HepG2 (cell line): ENCODE results near the gene STUM. TPM values are rescaled to one million over a fixed set of nuclear protein-coding genes. Genes with fewer than 3 reads are reported as not detected.

ENCODE experiments used
- ATAC-seq: fragments of 200-7000 bp; cut with Tn5 transposase; 3 replicates; pipeline ENCODE4 v1.9.1; 2020; ENCODE audit warnings: mild to moderate bottlenecking, moderate library complexity
- BruUV-seq: library from RNA; stranded (reverse); fragments of 400-500 nt; replicated peaks from 2 replicates; lab custom pipeline; 2021; lab: Mats Ljungman, UMichigan
- CTCF ChIA-PET: fragments of 300-600 bp; formaldehyde crosslinking; extraction: SDS; loops from one replicate; lab custom pipeline; 2021; ENCODE audit warnings: low total read pairs, inconsistent platforms, low intra/inter-chr PET ratio; lab: Yijun Ruan, JAX
- POLR2A ChIA-PET: fragments of 350-600 bp; sonication (Branson Sonifier 250); formaldehyde crosslinking; loops from one replicate; lab custom pipeline; 2020; ENCODE audit warnings: antibody characterized with exemption, inconsistent platforms; lab: Yijun Ruan, JAX
- DNase-seq: peaks from one replicate; pipeline ENCODE4 v3.0.0-alpha.2; 2015; ENCODE audit warnings: low spot score
- FAIRE-seq: peaks from 3 replicates; lab custom pipeline; 2011; peaks lifted over from hg19 to GRCh38; lab: Jason Lieb, UNC
- H2AFZ ChIP-seq: one replicate; pipeline ENCODE4 v1.6.1; 2011; ENCODE audit warnings: low read length, inconsistent platforms
- H3K27ac ChIP-seq: fragments of 300-600 bp; 3 replicates; pipeline ENCODE4 v1.8.0; 2011; ENCODE audit warnings: mixed run types, mild to moderate bottlenecking, mixed read lengths, low read length, inconsistent platforms; ENCODE audit not compliant: insufficient read depth; ENCODE audit errors: extremely low read length
- H3K27me3 ChIP-seq, 2 experiments: fragments of 200-600 bp in 1 of 2; 2 replicates in 1 of 2; 3 replicates in 1 of 2; pipeline versions ENCODE4 v1.6.0 to v1.8.0; 2011; ENCODE audit warnings: low read length in 2 of 2, mild to moderate bottlenecking in 2 of 2, moderate library complexity in 2 of 2, inconsistent platforms in 1 of 2; ENCODE audit not compliant: insufficient read depth in 2 of 2, control insufficient read depth in 1 of 2
- H3K36me3 ChIP-seq, 2 experiments: fragments of 200-600 bp in 1 of 2; replicated peaks in 1 of 2; 2 replicates in 1 of 2; 3 replicates in 1 of 2; pipeline versions ENCODE4 v1.5.1 to v1.8.0; 2011; ENCODE audit warnings: low read length in 2 of 2, inconsistent platforms in 1 of 2; ENCODE audit not compliant: insufficient read depth in 2 of 2, control insufficient read depth in 1 of 2
- H3K4me1 ChIP-seq: 2 replicates; pipeline ENCODE4 v1.5.1; 2012; ENCODE audit warnings: low read length, inconsistent platforms; ENCODE audit not compliant: insufficient read depth
- H3K4me2 ChIP-seq: 2 replicates; pipeline ENCODE4 v1.6.0; 2011; ENCODE audit warnings: low read depth, low read length, inconsistent platforms
- H3K4me3 ChIP-seq, 3 experiments: fragments of 200-600 bp in 1 of 3; sonication (generic), shearing (Covaris generic) in 1 of 3; replicated peaks in 1 of 3; 2 replicates each; pipeline ENCODE4 v1.5.1; 2011 to 2016; ENCODE audit warnings: low read length in 3 of 3, inconsistent platforms in 2 of 3, low read depth in 2 of 3, mild to moderate bottlenecking in 2 of 3, control low read depth in 1 of 3, mixed read lengths in 1 of 3; ENCODE audit not compliant: insufficient read depth in 1 of 3
- H3K79me2 ChIP-seq: one replicate; pipeline ENCODE4 v1.6.1; 2011; ENCODE audit warnings: low read length, inconsistent platforms; ENCODE audit not compliant: insufficient read depth
- H3K9ac ChIP-seq: 2 replicates; pipeline ENCODE4 v1.6.0; 2011; ENCODE audit warnings: mild to moderate bottlenecking, low read depth, low read length, inconsistent platforms; ENCODE audit not compliant: insufficient read depth
- H3K9me3 ChIP-seq: 2 replicates; pipeline ENCODE4 v1.5.1; 2012; ENCODE audit warnings: mild to moderate bottlenecking, low read length
- H4K20me1 ChIP-seq: 2 replicates; pipeline ENCODE4 v1.6.0; 2011; ENCODE audit warnings: inconsistent platforms, mild to moderate bottlenecking, low read length, moderate library complexity; ENCODE audit not compliant: insufficient read depth
- AHR ChIP-seq: IDR thresholded peaks from 2 replicates; pipeline ENCODE4 v1.6.1; 2018; ENCODE audit warnings: missing genetic modification reagents, missing compliant biosample characterization
- ASH2L ChIP-seq: fragments of 300-600, 200-600 bp; sonication (generic); IDR thresholded peaks from 2 replicates; pipeline ENCODE4 v1.7.0; 2017; ENCODE audit warnings: low read depth, mild to moderate bottlenecking, moderate library complexity, mixed read lengths, low read length; ENCODE audit not compliant: insufficient read length
- HNF4A ChIP-seq: sonication (generic); formaldehyde crosslinking; IDR thresholded peaks from 2 replicates; pipeline ENCODE4 v1.4.0; 2020; ENCODE audit warnings: missing genetic modification reagents
- HOXA5 ChIP-seq: sonication (generic); formaldehyde crosslinking; IDR thresholded peaks from 2 replicates; pipeline ENCODE4 v1.4.0; 2020; ENCODE audit warnings: missing genetic modification reagents
- JARID2 ChIP-seq: sonication (generic); formaldehyde crosslinking; IDR thresholded peaks from 2 replicates; pipeline ENCODE4 v1.8.1; 2023; ENCODE audit warnings: missing genetic modification reagents, inconsistent platforms; ENCODE audit not compliant: insufficient replicate concordance
- SOX5 ChIP-seq: IDR thresholded peaks from 2 replicates; pipeline ENCODE4 v1.6.1; 2016; ENCODE audit warnings: borderline replicate concordance
- ZEB1 ChIP-seq: IDR thresholded peaks from 2 replicates; pipeline ENCODE4 v1.6.1; 2012; ENCODE audit warnings: mild to moderate bottlenecking, low read depth, inconsistent platforms; ENCODE audit not compliant: insufficient replicate concordance
- ZNF367 ChIP-seq: sonication (generic); formaldehyde crosslinking; IDR thresholded peaks from 2 replicates; pipeline ENCODE4 v1.4.0; 2020; ENCODE audit warnings: missing genetic modification reagents, borderline replicate concordance
- ZNF562 ChIP-seq: sonication (generic); formaldehyde crosslinking; IDR thresholded peaks from 2 replicates; pipeline ENCODE4 v1.8.0; 2022; ENCODE audit warnings: missing genetic modification reagents, borderline replicate concordance
- ZNF777 ChIP-seq: sonication (generic); formaldehyde crosslinking; IDR thresholded peaks from 2 replicates; pipeline ENCODE4 v1.4.0; 2020; ENCODE audit warnings: missing genetic modification reagents
- WGBS: methylation state at CpG from one replicate; pipeline ENCODE4 v1.1.6; 2017; ENCODE audit warnings: low lambda C conversion rate; 5-methylcytosine and 5-hydroxymethylcytosine counted together
- in situ Hi-C: cut with HindIII; loops from 2 replicates; pipeline ENCODE4 v1.10.0; 2017; ENCODE audit warnings: low pct_unique_long_range_greater_than_20kb; ENCODE audit not compliant: extremely low pct_ligation_motif_present
- intact Hi-C: fragments of 100-400 bp; cut with micrococcal nuclease; formaldehyde crosslinking; loops from one replicate; pipeline ENCODE4 v1.10.0; 2022; ENCODE audit not compliant: unreplicated experiment
- polyA plus RNA-seq, 8 experiments: library from polyadenylated mRNA; depleted of rRNA in 3 of 8; stranded (reverse) in 7 of 8; unstranded in 1 of 8; fragments of >200 nt; fragmentation: Illumina TruSeq in 4 of 8; extraction: Trizol in 4 of 8; gene quantifications; 2 replicates each; pipeline versions ENCODE4 v1.2.1 to v1.2.3, GENCODE V29; 2011 to 2016; ENCODE audit warnings: low read depth in 4 of 8, missing spikeins in 1 of 8, mixed read lengths in 1 of 8; ENCODE audit not compliant: insufficient read depth in 1 of 8
- total RNA-seq, 5 experiments: library from RNA; depleted of rRNA; stranded (reverse); fragments of >200 nt; fragmentation: Illumina TruSeq; extraction: Trizol; gene quantifications; 2 replicates each; pipeline ENCODE4 v1.2.3, GENCODE V29; 2016; ENCODE audit warnings: low read depth in 1 of 5
- TF ChIP-seq, protein P1 (sequence below): sonication (generic); formaldehyde crosslinking; IDR thresholded peaks from 2 replicates; pipeline ENCODE4 v1.4.0; 2020; ENCODE audit warnings: missing genetic modification reagents

STUM gene
- total and polyA plus RNA-seq, 2 of the 13 experiments (the other 11 are each of a cell fraction or from before 2014, with no cell fraction given) = not detected

- ChIA-PET CTCF (no interaction called here), POLR2A (no interaction called here)
- in situ Hi-C loops (no loop called here), intact Hi-C loops (no loop called here)
- no TSS peak for BruUV-seq
- no peaks in the 10 kb centered on the region for H3K4me1 ChIP-seq
- H3K4me2 ChIP-seq = no peak overlapping the region
- FAIRE-seq = no peak
- DNase-seq = no peak
- no peak overlapping the region for H3K9ac ChIP-seq
- no peaks in the 10 kb centered on the region for H3K79me2 ChIP-seq
- no peak overlapping the region for H3K4me3 ChIP-seq
- no peak overlapping the region for H3K27ac ChIP-seq
- no peaks in the 10 kb centered on the region for H3K36me3 ChIP-seq
- H3K27me3 ChIP-seq = peaks cover 9 to 54% of the 10 kb centered on the region in 2 experiments; a peak in 4 of 5 replicates
- ATAC-seq = no peak
- WGBS = 24% methylated on average over 2 of the region's 6 CpGs
- no peak for TF ChIP-seq ZNF367 (CRISPR knock-in tag)
- TF ChIP-seq, protein P1, sequence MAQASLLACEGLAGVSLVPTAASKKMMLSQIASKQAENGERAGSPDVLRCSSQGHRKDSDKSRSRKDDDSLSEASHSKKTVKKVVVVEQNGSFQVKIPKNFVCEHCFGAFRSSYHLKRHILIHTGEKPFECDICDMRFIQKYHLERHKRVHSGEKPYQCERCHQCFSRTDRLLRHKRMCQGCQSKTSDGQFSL = no peak
- TF ChIP-seq ZEB1 = no peak
- TF ChIP-seq ZNF562 (CRISPR knock-in tag) = no peak
- TF ChIP-seq JARID2 = no peak
- TF ChIP-seq HOXA5 (CRISPR knock-in tag) = no peak
- TF ChIP-seq AHR = no peak
- no peak for TF ChIP-seq SOX5 (CRISPR knock-in tag)
- no peak for TF ChIP-seq HNF4A (CRISPR knock-in tag)
- no peak for TF ChIP-seq ASH2L
- TF ChIP-seq ZNF777 (CRISPR knock-in tag) = no peak
- TF ChIP-seq, all 625 proteins: peak for 0
- Histone ChIP-seq H2AFZ (no peak overlapping the region), H3K9me3 (no peaks in the 10 kb centered on the region), H4K20me1 (no peaks in the 10 kb centered on the region)
Measured at GRCh38 chr1:226652613-226653012, 104.0 kb downstream of the STUM start.
